ENCODE data around the gene ATP2B2.

DNA sequence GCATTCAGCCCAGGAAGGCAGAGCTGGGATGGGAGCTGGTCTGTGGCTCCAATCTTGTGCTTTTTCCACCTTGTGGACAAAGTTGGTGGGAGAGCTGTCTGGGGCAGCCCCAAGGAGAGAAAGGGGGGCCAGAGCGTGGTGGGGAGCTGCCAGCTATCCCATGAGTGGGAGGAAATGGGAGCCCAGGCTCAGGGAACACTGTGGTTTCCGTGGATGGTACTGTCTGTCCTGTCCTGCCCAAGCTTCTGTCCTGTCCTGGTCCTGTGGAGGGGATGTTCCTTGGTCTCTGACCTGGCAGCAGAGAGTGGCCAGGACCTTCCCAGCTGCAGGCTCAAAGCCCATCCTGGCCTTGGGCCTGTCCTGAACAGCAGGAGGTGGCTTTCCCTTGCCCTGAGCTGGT, 111.9 kb downstream of the ATP2B2 start:
- TF ChIP-seq, protein P1, sequence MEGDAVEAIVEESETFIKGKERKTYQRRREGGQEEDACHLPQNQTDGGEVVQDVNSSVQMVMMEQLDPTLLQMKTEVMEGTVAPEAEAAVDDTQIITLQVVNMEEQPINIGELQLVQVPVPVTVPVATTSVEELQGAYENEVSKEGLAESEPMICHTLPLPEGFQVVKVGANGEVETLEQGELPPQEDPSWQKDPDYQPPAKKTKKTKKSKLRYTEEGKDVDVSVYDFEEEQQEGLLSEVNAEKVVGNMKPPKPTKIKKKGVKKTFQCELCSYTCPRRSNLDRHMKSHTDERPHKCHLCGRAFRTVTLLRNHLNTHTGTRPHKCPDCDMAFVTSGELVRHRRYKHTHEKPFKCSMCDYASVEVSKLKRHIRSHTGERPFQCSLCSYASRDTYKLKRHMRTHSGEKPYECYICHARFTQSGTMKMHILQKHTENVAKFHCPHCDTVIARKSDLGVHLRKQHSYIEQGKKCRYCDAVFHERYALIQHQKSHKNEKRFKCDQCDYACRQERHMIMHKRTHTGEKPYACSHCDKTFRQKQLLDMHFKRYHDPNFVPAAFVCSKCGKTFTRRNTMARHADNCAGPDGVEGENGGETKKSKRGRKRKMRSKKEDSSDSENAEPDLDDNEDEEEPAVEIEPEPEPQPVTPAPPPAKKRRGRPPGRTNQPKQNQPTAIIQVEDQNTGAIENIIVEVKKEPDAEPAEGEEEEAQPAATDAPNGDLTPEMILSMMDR (IDR thresholded peaks at IDR 0.05) = no peak
- TF ChIP-seq POLR2A (IDR thresholded peaks at IDR 0.05) = no peak

All from uterus (tissue), 2 donors.